Stimulated activated naive CD4-positive, alpha-beta T cell treated with Interleukin-2 at 50 U/mL for 16 hours (primary cell): ENCODE measurements around the gene MFSD11.
"Not testable (repeated sequence)": the region's sequence is repeated elsewhere in the genome, so short reads cannot be mapped to it uniquely, and the experiment has no call there.

ENCODE experiments used
- DNase-seq: peaks from one replicate; lab custom pipeline; 2025; lab: John Stamatoyannopoulos, UW

The MFSD11 gene

GRCh38 chr17:76805319-76805718, 67.4 kb downstream of the MFSD11 start:
- no peak for DNase-seq

GRCh38 chr17:76806151-76806550, 68.2 kb downstream of the MFSD11 start:
- not testable (repeated sequence) for DNase-seq

GRCh38 chr17:76806767-76807166, 68.8 kb downstream of the MFSD11 start:
- DNase-seq = not testable (repeated sequence)

GRCh38 chr17:76808326-76808725, 70.4 kb downstream of the MFSD11 start:
- DNase-seq = no peak

- no peak for DNase-seq
These were observed 73.0 kb downstream of the MFSD11 start for GRCh38 chr17:76810956-76811355.

DNA sequence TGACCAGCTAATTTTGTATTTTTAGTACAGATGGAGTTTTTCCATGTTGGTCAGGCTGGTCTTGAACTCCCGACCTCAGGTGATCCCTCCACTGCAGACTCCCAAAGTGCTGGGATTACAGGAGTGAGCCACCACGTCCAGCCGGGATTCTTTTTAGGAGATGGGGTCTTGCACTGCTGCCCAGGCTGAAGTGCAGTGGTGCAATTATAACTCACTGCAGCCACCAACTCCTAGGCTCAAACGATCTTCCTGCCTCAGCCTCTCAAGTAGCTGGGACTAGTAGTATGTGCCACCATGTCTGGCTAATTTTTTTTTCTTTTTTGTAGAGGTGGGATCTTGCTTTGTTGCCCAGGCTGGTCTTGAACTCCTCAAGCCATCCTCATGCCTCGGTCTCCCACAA, 73.9 kb downstream of the MFSD11 start:
- no peak for DNase-seq

DNA sequence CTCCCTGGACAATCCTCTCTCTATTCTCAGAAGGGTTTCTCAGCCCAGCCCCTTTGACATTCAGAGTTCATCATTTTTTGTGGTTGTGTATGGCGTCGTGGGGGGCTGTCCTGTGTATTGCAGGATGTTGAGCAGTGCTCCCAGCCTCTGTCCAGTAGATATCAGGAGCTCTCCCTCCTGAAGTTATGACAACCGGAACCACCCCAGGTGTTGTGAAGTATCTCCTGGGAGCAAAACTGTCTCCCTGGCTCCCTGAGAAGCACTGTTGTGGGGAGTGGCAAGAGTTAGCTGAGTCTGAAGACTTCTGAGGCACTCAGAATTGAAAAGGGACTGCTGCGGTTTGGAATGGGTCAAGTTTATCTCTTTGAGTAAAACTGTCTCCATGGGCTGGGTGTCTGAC, 74.3 kb downstream of the MFSD11 start:
- no peak for DNase-seq

DNA sequence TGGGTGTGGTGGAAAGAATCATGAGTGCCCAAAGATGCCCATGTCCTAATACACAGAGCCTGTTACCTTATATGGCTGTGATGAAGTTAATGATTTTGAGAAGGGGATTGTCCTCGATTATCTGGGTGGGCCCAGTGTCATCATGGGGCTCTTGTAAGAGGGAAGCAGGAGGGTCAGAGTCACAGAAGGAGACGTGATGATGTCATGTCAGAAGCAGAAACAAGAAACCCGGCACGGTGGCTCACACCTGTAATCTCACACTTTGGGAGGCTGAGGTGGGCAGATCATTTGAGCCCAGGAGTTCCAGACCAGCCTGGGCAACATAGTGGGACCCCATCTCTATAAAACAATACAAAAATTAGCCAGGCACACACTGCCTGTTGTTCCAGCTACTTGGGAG, 75.0 kb downstream of the MFSD11 start:
- DNase-seq = no peak

DNA sequence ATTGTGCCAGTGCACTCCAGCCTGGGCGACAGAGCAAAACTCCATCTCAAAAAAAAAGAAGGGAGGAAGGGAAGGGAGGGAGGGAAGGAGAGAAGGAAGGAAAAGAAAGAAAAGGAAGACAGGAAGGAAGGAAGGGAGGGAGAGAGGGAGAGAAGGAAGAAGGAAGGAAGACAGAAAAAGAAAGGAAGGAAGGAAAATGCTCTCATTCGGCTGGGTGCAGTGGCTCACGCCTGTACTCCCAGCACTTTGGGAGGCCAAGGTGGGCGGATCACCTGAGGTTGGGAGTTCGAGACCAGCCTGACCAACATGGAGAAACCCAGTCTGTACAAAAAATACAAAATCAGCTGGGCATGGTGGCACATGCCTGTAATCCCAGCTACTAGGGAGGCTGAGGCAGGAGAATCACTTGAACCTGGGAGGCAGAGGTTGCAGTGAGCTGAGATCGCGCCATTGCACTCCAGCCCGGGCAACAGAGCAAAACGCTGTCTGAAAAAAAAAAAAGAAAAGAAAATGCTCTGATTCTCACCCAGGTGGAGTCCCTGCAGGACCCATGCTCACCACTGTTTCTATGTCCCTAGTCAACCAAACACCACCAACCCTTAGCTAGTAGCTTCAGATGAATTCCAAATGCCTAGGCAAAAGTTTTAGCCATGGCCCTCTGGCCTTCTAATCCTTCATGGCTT, 78.1 kb downstream of the MFSD11 start:
- DNase-seq = not testable (repeated sequence)

DNA sequence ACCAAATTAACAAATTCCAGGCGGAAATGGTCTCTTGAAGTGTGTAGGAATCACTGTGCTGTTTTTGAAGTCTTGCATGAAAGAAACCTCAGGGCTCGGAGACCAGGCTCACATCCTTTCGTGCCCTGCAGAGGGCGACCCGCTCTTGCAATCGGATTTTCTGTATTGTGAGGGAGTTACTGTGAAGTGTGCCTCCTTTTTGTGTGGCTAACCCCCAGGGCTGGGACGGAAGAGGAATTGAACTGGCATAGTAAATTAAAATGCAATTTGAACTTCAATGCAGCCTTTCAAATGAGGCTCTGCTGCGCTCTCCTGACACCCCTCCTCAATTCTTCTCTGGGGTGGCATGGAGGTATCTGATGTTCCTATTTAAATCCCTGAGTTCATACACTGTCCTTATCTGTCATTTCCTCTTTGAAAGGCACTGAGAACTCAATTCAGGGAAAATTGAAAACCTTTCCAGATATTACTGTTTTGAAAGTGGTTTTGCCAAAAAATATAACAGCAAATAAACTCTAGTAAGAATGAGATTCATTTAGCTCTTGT, 78.7 kb downstream of the MFSD11 start:
- peak; percentile 30 for DNase-seq

GRCh38 chr17:76820039-76820438, 82.1 kb downstream of the MFSD11 start:
- DNase-seq = no peak

GRCh38 chr17:76820561-76820960, 82.6 kb downstream of the MFSD11 start:
- DNase-seq = no peak

GRCh38 chr17:76822184-76822778, 84.4 kb downstream of the MFSD11 start:
- no peak for DNase-seq

- DNase-seq = no peak
These were observed 86.2 kb downstream of the MFSD11 start for GRCh38 chr17:76824093-76824492.

- DNase-seq = no peak
These were observed 88.6 kb downstream of the MFSD11 start for GRCh38 chr17:76826330-76827068.

GRCh38 chr17:76827736-76828135, 89.8 kb downstream of the MFSD11 start:
- no peak for DNase-seq
